ENCODE data around the gene RFLNA. TPM values are rescaled to one million over a fixed set of nuclear protein-coding genes. Genes with fewer than 3 reads are reported as not detected.
"Not testable (repeated sequence)": the region's sequence is repeated elsewhere in the genome, so short reads cannot be mapped to it uniquely, and the experiment has no call there.

Gene RFLNA
- total RNA-seq, 1 donor from 2014 or later, result not detected

DNA sequence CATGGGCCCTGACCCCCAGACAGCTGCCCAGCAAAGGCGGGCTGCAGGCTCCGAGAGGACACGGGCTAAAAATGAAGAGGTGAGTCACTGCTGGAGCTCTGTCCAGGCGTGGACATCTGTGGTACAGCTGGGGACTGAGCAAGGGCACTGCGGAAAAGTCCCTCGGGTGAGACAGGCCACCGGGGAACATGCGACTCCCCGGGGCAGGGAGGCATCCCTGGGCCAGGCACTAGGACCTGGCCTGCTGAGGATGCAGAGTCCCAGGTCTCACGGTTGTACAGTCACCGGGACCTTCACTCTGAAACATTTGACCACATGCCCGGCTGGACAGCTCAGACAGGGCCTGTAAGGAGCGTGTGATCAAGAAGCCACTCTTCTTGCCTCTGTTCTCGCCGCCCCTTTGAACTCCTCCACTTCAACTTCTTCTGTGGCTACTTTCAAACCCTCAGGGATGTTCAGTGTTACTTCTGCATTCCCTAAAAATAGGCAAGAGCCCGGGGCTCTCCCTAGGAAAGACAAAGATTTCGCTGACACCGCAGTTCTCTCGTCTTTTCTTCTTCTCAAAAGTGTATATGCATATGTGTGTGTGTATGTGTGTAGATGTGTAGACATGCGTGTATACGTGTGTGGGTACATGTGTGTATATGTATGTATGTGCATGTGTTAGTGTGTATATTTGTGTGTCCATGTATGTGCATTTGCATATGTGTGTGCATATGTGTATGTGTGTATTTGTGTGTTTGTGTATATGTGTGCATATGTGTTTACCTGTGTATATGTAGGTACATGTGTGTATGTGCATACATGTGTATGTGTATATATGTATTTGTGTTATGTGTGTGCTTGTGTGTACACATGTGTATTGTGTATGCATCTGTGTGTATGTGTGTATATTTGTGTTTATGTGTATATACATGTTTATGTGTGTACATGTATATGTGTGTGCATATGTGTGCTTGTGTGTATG, 5.0 kb upstream of the RFLNA start:
- Mint-ChIP-seq H3K36me3 (ENCODE audit: low read depth) (no peaks in the 10 kb centered on the region), H3K4me3 (no peak overlapping the region), H3K27ac (no peak overlapping the region), H3K4me1 (ENCODE audit: low read depth) (no peaks in the 10 kb centered on the region), H3K9me3 (peaks cover under 1% of the 10 kb centered on the region), H3K27me3 (ENCODE audit: insufficient read depth) (peaks cover 18% of the 10 kb centered on the region)
- intact Hi-C loops (cut with micrococcal nuclease), result no loop called here
- DNase-seq (ENCODE audit: low spot score), result no peak

DNA sequence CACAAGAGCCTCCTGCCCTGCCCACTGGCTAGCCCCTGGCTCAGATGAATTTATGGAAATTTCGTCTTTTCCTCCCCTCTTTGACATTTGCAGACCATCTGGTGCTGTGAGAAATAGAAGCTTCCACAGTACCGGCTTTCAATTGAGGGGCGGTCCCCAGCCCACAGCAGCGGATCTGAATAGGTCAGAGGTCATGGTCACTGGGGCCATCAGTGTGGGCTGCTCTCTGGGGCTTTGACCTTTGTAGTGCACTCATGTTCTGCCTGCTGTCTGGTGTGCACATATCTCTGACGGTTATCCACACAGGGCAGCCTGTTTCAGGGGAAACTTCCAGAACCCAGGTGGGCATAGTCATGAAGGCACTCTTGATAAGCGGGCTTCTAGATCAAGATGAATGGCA, 2.5 kb upstream of the RFLNA start:
- H3K27me3 Mint-ChIP-seq (ENCODE audit: insufficient read depth), result peaks cover 32% of the 10 kb centered on the region
- no peaks in the 10 kb centered on the region for H3K9me3 Mint-ChIP-seq
- no peak overlapping the region for H3K4me3 Mint-ChIP-seq
- H3K36me3 Mint-ChIP-seq (ENCODE audit: low read depth), result no peaks in the 10 kb centered on the region
- no peak for DNase-seq (ENCODE audit: low spot score)
- no peaks in the 10 kb centered on the region for H3K4me1 Mint-ChIP-seq (ENCODE audit: low read depth)
- H3K27ac Mint-ChIP-seq, result peak overlapping the region; percentile 11
- intact Hi-C loops (cut with micrococcal nuclease), result no loop called here

DNA sequence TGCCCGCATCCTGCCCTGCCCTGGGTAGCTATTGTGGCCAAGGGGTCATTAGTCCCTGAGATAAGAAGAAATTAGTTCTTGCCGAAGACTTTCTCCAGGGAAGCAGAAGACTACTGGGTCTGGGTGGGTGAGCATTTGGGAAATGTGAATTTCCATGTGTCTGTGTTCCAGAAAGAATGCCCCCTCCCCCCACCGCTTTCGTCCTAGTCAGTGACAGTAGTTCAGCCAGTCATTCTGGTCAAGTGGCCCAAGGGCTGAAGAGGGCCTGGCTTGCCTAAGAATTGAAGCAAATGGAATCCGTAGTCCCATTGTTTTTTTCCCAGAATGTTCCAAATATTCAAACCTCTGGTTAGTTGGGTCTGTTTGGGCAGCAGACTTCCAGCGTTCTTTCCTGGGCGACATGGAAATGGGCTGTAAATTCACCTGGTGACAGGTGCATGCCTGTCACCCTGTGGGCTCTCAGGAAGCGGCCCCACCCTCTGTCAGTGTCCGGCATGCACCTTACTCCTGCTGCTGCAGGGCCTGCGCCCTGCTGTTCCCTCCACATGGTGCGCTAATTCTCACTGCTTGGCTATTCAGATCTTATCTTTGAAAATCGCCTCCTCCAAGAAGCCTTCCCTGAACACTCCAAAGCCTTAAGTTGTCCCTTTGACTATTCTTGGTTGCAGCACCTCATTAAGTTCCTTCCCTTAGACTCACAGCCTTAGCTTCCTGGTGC, 1.4 kb upstream of the RFLNA start:
- no peak for DNase-seq (ENCODE audit: low spot score)
- Mint-ChIP-seq H3K4me1 (ENCODE audit: low read depth) (no peaks in the 10 kb centered on the region), H3K9me3 (no peaks in the 10 kb centered on the region), H3K27ac (no peak overlapping the region), H3K4me3 (no peak overlapping the region), H3K27me3 (ENCODE audit: insufficient read depth) (peaks cover 33% of the 10 kb centered on the region), H3K36me3 (ENCODE audit: low read depth) (no peaks in the 10 kb centered on the region)
- intact Hi-C loops (cut with micrococcal nuclease), result no loop called here

DNA sequence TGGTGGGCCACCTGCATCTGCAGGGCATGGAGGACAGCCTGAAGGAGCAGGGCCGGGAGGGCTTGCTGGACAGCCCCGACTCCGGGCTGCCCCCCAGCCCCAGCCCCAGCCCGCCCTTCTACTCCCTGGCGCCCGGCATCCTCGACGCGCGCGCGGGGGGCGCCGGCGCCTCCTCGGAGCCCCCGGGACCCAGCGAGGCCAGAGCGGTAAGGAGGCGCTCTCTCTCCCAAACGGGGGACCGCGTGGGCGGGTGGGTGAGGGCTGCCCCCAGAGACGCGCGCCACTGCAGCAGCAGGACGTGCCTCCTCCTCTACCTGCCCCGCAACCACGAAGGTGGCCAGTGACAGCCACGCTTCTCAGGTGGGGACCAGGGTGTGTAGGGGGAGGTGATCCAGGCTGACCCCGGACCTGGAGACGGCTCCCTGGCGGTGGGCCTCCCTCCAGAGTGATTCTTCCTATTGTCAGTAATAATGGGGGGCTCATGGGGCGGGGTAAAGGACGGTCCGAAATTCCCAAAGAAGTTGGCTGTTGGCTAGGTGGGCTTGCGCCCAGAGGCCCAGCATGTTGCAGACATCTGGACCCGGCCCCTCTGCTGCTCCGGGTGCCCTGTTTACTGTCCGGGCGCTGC, 652 bp downstream of the RFLNA start:
- DNase-seq (ENCODE audit: low spot score), result no peak
- H3K36me3 Mint-ChIP-seq (ENCODE audit: low read depth), result no peaks in the 10 kb centered on the region
- no peak overlapping the region for H3K27ac Mint-ChIP-seq
- H3K4me3 Mint-ChIP-seq, result no peak overlapping the region
- peaks cover 33% of the 10 kb centered on the region for H3K27me3 Mint-ChIP-seq (ENCODE audit: insufficient read depth)
- intact Hi-C loops (cut with micrococcal nuclease), result no loop called here
- no peaks in the 10 kb centered on the region for H3K9me3 Mint-ChIP-seq
- no peaks in the 10 kb centered on the region for H3K4me1 Mint-ChIP-seq (ENCODE audit: low read depth)

DNA sequence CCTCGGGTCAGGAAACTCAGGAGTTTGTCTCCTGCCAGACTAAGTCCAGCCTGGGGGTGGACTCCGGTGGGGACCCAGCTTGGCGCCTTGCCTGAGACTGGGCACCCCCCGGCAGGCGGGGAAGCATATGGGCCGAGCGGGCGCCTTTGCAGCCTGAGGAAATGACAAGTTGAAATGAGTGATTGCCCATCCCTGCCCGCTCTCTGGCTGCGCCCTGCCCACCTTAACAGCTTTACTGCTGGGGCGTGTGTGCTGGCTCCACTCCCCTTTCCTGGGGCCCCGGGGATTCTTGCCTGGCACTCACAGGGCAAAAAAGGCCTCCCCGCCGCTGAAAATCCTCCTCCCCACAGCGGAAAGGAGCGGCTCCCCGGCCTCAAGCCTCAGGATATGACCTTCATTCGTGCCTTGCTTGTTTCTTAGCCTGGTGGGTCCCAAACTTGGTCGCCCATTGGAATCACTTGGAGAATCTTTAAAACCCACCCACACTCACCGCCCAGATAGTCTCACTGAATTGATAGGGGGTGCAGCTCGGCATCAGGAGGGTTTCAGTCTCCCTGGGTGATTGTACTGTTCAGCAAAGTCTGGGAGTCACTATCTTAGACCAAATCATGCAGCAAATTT, 1.5 kb downstream of the RFLNA start:
- DNase-seq (ENCODE audit: low spot score), result no peak
- peaks cover 33% of the 10 kb centered on the region for H3K27me3 Mint-ChIP-seq (ENCODE audit: insufficient read depth)
- no peak overlapping the region for H3K4me3 Mint-ChIP-seq
- H3K27ac Mint-ChIP-seq, result no peak overlapping the region
- no peaks in the 10 kb centered on the region for H3K4me1 Mint-ChIP-seq (ENCODE audit: low read depth)
- intact Hi-C loops (cut with micrococcal nuclease), result no loop called here
- no peaks in the 10 kb centered on the region for H3K9me3 Mint-ChIP-seq
- H3K36me3 Mint-ChIP-seq (ENCODE audit: low read depth), result no peaks in the 10 kb centered on the region

DNA sequence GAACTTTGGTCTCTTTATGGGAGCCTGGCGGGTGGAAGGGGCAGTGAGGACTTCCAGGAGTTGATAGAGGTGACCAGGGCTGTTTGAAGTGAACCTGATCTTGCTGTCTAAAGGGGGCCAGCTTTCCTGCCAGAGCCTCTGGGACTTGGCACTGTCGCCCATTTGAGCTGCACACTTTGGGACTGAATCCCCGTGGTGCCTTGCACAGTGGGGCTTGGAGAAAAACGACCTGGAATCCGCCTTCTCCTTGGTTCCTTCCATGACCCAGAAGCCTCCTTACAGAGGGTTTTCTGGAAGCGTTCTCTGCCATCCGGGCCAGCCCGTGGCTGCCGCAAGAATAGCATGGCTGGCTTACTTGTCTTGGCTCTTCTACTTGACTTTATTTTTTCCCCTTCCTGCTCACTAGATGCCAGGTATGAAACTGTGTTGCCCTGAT, 2.0 kb downstream of the RFLNA start:
- H3K36me3 Mint-ChIP-seq (ENCODE audit: low read depth), result no peaks in the 10 kb centered on the region
- H3K27ac Mint-ChIP-seq, result no peak overlapping the region
- H3K9me3 Mint-ChIP-seq, result no peaks in the 10 kb centered on the region
- H3K4me3 Mint-ChIP-seq, result no peak overlapping the region
- H3K4me1 Mint-ChIP-seq (ENCODE audit: low read depth), result no peaks in the 10 kb centered on the region
- peaks cover 33% of the 10 kb centered on the region for H3K27me3 Mint-ChIP-seq (ENCODE audit: insufficient read depth)
- DNase-seq (ENCODE audit: low spot score), result no peak
- intact Hi-C loops (cut with micrococcal nuclease), result no loop called here

DNA sequence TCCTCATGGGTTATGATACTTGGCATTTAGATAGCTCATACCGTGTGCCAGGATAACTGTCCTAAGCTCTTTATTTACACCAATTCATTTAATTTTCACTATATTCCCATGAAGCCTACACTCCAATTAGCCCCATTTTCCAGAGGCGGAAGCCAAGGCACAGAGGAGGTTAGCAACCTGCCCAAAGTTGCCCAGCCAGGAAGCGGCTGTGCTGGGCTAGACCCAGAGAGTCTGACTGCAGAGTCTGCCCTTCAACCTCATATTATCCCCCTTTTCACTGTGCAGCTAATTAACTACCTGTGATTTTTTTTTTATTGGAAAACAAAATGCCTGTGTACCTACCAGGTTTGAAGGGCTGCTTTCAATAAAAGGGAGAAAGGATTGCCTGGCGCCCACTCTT, 2.5 kb downstream of the RFLNA start:
- DNase-seq (ENCODE audit: low spot score), result no peak
- H3K9me3 Mint-ChIP-seq, result no peaks in the 10 kb centered on the region
- no peaks in the 10 kb centered on the region for H3K36me3 Mint-ChIP-seq (ENCODE audit: low read depth)
- peaks cover 33% of the 10 kb centered on the region for H3K27me3 Mint-ChIP-seq (ENCODE audit: insufficient read depth)
- H3K4me1 Mint-ChIP-seq (ENCODE audit: low read depth), result no peaks in the 10 kb centered on the region
- no peak overlapping the region for H3K27ac Mint-ChIP-seq
- no peak overlapping the region for H3K4me3 Mint-ChIP-seq
- intact Hi-C loops (cut with micrococcal nuclease), result no loop called here

DNA sequence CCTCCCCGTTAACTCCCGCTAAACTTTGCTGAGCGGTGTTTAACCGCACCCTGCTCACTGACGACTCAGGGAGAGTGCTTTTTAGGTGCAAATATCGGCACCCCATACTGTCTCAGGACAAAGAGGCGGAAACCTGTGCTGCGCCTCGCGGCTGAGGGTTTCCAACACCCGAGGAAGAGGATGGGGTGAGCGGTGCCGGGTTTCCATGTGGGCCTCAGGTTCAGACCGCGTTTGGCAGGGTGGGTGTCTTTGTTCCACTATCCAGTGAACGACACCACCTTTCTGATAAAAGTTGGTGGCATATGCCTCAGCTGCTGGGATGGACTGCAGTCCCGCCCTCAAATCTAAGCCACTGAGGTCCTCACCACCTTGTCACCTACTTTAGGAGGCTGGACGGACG, 3.0 kb downstream of the RFLNA start:
- H3K4me1 Mint-ChIP-seq (ENCODE audit: low read depth), result no peaks in the 10 kb centered on the region
- no peaks in the 10 kb centered on the region for H3K9me3 Mint-ChIP-seq
- no peak overlapping the region for H3K27ac Mint-ChIP-seq
- peaks cover 30% of the 10 kb centered on the region for H3K27me3 Mint-ChIP-seq (ENCODE audit: insufficient read depth)
- no peak overlapping the region for H3K4me3 Mint-ChIP-seq
- intact Hi-C loops (cut with micrococcal nuclease), result no loop called here
- no peak for DNase-seq (ENCODE audit: low spot score)
- H3K36me3 Mint-ChIP-seq (ENCODE audit: low read depth), result no peaks in the 10 kb centered on the region

DNA sequence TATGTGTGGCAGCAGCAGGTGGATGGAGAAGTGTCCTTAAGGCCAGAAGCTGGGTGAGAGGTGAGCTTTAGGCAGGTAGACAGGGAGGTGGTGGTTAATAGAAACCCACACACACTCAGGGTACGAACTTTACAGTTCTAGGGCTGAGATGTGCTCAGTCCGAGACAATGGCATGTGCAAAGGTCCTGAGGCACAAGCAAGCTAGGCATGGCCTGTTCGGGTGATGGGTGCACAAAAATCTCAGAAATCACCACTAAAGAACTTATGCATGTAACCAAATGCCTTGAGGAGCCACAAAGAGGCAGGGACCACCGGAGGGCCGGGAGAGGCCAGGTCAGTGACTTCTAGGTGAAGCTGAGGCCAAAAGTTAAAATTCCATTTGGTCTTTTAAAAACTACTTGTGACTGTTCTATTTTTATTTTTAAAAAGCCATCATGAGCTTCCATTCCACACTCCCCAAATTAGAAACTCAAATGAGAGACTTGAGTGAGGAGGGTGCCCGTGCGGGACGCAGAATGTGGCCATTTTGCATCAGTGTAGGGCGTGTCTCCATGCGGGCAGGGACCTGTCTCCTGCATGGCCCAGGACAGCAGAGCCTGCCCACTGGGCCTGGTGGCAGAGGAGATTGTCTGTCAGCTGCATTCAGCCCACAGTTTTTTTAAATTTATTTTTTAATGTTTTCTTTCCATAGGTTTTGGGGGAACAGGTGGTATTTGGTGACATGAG, 4.0 kb downstream of the RFLNA start:
- no peaks in the 10 kb centered on the region for H3K4me1 Mint-ChIP-seq (ENCODE audit: low read depth)
- no peak for DNase-seq (ENCODE audit: low spot score)
- no peak overlapping the region for H3K4me3 Mint-ChIP-seq
- H3K27me3 Mint-ChIP-seq (ENCODE audit: insufficient read depth), result peaks cover 24% of the 10 kb centered on the region
- no peaks in the 10 kb centered on the region for H3K9me3 Mint-ChIP-seq
- intact Hi-C loops (cut with micrococcal nuclease), result no loop called here
- H3K27ac Mint-ChIP-seq, result no peak overlapping the region
- H3K36me3 Mint-ChIP-seq (ENCODE audit: low read depth), result no peaks in the 10 kb centered on the region

DNA sequence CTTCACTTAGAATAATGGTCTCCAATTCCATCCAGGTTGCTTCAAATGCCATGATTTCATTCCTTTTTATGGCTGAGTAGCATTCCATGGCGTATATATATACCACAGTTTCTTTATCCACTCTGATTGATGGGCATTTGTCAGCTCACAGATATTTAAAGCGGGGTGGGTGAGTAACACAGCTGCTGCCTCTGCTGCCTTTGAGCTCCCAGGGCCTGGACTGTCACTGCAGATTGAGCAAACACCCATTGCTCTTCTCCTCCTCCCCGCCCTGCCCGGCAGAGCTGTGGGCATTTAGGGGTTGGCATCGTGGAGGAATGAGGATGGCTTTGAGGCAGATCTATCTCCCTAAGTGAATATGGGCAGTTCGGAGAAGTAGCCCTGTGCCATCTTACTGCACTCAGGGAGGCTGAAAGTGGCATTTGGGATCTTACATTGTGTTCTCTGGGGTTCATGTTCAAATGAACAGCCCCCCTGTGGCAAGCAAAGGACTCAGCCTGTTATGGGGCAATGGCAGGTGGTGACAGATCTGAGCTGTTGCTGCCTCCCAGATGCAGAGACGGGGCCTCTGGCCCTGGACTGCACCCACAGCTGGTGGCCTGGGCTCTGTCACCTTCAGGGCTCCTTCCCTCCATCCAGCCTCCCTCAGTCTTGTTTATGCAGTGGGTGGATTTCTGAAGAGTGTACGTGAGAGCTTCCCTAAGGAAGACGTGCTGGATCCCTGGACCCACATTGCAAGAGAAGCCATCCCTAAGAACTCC, 4.9 kb downstream of the RFLNA start:
- Mint-ChIP-seq H3K9me3 (no peaks in the 10 kb centered on the region), H3K27ac (no peak overlapping the region), H3K27me3 (ENCODE audit: insufficient read depth) (peaks cover 16% of the 10 kb centered on the region), H3K4me1 (ENCODE audit: low read depth) (no peaks in the 10 kb centered on the region), H3K4me3 (no peak overlapping the region), H3K36me3 (ENCODE audit: low read depth) (no peaks in the 10 kb centered on the region)
- no peak for DNase-seq (ENCODE audit: low spot score)
- intact Hi-C loops (cut with micrococcal nuclease), result no loop called here

DNA sequence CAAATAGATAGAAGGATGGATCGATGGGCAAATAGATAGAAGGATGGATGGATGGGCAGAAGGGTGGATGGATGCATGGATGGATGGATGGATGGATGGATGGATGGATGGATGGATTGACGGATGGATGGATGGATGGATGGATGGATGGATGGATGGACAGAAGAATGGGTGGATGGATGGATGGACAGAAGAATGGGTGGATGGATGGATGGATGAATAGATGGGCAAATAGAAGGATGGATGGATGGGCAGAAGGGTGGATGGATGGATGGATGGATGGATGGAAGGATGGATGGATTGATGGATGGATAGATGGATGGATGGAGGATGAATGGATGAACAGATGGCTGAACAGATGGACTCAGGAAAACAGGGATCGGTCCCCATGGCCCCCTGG, 5.8 kb downstream of the RFLNA start:
- H3K36me3 Mint-ChIP-seq (ENCODE audit: low read depth); DNase-seq (ENCODE audit: low spot score); H3K4me3 Mint-ChIP-seq; intact Hi-C loops (cut with micrococcal nuclease); H3K9me3 Mint-ChIP-seq; H3K27ac Mint-ChIP-seq; H3K4me1 Mint-ChIP-seq (ENCODE audit: low read depth): not testable (repeated sequence)
- peaks cover 16% of the 10 kb centered on the region for H3K27me3 Mint-ChIP-seq (ENCODE audit: insufficient read depth)
